ENCODE measurements around the gene PITPNM3.
A peak's percentile ranks its signal among the peaks of the same experiment; 100 is the strongest.

The PITPNM3 gene

DNA sequence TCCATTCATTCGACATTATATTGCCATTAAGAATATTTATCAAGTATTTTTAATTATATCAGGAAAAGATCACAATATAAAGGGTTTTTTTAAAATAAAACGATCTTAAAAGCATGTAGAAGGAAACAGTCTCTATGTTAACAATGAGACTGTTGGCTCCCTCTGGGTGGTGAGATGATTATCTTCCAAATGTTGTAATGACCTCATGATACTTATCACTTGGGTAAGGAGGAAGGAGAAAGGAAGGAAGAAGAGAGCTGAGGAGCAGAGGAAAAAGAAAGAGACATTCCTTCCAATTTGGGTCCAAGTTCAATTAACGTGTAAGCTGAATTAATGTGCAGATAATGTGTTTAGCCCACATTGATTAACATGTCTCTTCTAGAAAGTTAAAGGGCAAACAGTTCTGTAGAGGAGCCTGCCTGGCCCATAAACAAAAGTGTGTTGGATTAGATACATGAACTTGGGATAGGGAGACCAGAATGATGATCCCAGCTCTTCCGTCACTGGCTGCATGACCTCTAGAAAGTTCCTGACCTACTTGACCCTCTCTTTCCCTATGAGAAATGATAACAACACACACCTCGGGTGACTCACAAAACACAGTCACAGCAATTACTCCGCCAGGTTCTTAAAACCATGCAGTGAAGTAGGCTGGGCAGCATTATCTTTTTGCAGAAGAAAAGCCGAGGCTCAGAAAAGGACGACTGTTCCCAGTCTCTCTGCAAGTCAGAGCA is 80.1 kb downstream of the PITPNM3 start:
- DNase-seq, result no peak

DNA sequence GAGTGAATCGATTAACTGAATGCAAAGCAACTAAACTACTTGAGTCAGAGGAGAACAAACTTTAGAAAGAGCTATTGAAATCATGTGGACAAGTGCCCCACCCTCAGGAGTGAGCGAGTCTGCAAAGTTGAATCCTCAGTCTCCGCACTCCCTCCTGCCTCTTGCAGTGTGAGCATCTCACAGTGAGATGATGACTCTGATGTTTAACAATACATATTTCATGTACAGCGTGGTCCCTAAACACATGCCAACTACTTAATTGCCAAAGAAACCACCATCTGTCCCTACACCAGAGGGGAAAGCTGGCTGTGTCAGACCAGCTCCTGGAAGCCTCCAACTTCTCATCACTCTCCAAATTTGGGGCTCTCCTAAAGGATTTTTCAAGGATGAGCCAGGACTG is 80.9 kb downstream of the PITPNM3 start:
- no peak for DNase-seq

- no peak for DNase-seq
These were observed 81.4 kb downstream of the PITPNM3 start for GRCh38 chr17:6474906-6475305.

DNA sequence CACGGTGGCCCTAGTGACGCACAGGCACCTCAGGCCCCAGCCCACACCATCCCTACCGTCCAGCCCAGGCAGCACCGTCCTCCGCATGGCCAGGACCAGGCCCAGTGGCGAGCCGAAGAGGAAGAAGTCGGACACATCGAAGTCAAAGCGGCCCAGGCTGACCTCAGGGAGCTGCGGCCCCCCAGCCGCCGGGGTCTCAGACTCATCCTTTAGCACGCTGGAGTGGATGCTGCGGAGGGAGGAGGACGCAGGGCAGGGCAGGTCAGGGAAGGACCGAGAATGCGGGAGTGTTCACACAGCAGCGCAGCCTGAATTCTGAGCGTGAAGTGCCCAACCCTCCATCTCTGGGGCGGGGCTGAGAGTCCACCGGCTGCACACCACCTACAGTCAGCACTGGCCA is 82.0 kb downstream of the PITPNM3 start:
- no peak for DNase-seq

GRCh38 chr17:6473128-6473767 is 83.1 kb downstream of the PITPNM3 start:
- peak; percentile 27 for DNase-seq

DNA sequence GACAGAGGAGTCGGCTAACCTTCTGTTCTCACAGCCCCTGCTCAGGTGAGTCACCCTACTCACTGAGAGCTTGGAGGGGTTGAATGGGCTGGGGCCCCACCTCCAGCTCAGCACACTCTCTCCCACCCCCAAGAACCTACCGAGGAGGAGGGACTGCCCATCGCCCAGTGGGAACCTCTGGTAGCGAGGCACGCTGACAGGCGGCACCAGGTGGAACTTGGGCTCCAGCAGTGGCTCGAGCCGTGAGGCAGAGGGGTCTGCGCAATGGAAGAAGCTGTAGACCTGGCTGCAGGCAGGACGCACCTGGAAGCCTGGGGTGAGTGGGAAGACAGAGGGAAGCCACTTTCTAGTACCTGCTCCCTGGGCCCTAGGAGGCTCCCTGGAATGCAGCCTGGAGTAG is 83.8 kb downstream of the PITPNM3 start:
- no peak for DNase-seq

DNA sequence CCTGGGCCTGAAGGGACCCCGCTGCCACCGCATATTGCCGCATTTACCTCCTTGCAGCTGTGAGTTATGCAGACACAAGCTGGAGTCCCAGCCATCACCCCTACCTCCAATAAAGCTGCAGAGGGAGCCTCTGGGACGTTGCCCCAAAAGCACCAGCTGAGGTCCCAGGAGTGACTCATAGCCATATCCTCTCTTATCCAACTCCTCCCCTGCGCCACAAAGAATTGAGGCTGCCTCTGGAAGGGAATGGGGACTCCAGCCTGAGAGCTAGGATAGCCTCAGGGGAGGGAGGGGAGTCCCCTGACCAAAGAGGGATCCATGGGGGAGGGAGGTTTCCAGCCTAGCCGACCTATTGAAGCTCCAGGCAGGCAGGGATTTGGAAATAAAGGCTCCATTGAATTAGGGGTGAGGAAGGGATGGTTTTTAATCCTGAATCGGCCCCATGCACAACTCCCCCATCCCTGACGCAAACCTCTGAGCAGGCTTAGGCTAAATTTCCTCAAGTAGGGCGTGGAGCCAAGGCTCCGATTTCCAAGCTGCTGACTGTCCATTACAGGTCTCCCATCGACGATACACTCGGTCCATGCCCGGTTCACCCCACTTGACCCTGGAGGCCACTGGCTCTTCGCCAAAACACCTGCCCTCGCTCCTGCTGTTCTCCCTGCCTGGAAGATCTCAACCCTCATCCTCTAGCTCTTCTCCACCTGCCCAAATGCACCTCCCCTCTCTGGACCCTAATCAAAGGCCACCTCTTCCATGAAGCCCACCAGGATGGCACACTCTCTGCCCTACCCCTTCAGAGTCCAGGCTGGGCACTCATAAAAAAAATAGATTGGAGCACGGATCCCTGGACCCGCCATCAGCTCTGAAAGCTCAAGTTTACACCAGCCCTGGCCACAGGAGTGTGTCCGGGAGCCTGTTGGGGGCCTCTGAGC is 84.6 kb downstream of the PITPNM3 start:
- no peak for DNase-seq

- no peak for DNase-seq
These were observed 85.4 kb downstream of the PITPNM3 start for GRCh38 chr17:6470751-6471521.

- DNase-seq, result no peak
These were observed 86.1 kb downstream of the PITPNM3 start for GRCh38 chr17:6470146-6470718.

DNA sequence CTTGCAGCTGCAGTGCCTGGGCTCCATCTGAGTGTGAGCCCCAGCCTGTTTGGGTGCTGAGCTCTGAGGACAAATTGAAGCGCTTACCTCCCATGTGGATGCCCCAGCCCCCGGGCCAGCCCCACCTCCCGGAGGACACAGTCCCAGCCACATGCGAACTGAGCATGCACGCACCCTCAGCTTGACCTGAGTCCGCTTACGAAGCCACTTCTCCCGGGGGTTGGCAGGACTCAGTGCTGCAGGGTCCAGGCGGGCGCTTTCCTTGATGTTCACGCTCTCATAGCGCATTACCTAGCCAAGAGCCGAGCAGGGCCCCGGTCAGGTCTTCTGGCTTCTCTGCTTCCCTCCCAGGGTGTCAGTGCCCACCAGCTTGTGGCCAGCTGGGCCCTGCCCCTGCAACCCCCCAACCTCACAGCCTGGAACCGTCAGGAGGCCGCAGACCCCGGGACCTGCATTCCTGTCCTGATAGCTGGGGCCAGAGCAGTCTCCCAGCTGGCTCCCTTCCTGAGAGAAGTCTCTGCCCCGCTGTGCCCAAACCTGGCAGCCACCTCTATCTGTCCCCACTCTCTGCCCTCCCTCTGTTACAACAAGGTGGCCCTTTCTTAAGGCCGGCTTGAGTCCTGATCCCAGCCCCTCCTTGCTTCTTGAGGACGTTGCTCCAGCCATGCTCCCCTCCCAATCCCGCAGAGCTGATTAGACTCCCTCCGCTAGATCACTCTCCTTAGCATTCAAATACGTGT is 88.1 kb downstream of the PITPNM3 start:
- DNase-seq, result no peak

GRCh38 chr17:6467567-6467966 is 88.8 kb downstream of the PITPNM3 start:
- no peak for DNase-seq

GRCh38 chr17:6465206-6466003 is 91.0 kb downstream of the PITPNM3 start:
- DNase-seq, result no peak

GRCh38 chr17:6464446-6465041 is 91.8 kb downstream of the PITPNM3 start:
- no peak for DNase-seq

DNA sequence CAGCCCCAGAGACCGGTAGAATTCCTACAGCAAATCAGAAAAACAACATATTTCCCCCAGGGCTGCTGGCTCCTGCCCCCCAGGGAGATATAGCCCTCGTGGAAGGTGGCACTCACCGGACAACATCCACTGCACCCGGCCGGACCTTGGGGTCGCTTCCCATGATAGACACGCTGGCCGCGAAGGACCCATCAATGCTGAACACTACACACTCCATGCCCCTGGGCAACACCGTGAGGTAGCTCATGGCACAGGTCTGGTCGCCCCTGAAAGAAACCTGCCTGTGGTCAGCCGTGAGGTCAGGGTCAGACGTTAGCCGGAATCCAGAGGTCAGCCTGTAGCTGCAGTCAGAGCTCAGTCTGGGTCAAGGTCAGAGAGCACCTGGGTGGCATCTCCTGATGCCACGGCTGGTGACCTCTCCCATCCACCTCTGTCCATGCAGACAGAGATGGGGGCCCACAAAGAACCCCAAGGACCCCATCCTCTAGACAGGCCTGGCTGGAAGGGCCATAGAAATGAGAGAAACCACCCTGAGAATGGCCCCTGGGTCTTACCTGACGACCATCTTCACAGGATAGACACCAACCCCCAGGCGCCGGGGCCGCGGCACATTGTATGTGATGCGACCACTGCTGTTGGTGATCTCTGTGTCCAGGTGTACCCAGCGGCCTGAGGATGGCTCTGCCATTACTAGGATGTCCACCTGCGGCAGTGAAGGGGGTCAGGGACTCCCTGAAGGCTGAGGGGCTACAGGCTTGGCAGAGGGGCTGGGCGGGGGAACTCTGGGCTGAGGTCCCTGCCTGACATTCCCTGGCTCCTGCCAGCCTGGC is 92.5 kb downstream of the PITPNM3 start:
- no peak for DNase-seq

DNA sequence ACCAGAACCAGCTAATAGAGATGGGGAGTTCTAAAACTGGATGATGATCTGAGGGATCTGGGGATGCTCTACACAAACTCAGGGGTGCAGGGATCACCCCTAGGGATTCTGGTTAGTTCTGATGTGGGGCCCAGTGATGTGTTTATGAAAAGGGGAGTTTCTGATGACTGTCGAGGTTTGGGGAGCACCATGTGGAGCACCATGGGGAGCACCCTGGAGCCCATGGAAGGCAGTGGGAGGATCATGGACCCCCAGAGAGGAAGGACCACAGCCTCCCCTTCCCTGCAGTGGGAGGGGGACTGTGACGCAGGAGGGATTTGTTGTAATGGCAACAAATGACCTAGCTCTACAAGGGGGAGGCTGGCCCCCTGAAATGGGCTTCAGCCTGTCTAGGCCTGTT is 93.7 kb downstream of the PITPNM3 start:
- DNase-seq, result no peak

GRCh38 chr17:6461792-6462524 is 94.4 kb downstream of the PITPNM3 start:
- DNase-seq, result no peak

GRCh38 chr17:6461246-6461645 is 95.1 kb downstream of the PITPNM3 start:
- no peak for DNase-seq

DNA sequence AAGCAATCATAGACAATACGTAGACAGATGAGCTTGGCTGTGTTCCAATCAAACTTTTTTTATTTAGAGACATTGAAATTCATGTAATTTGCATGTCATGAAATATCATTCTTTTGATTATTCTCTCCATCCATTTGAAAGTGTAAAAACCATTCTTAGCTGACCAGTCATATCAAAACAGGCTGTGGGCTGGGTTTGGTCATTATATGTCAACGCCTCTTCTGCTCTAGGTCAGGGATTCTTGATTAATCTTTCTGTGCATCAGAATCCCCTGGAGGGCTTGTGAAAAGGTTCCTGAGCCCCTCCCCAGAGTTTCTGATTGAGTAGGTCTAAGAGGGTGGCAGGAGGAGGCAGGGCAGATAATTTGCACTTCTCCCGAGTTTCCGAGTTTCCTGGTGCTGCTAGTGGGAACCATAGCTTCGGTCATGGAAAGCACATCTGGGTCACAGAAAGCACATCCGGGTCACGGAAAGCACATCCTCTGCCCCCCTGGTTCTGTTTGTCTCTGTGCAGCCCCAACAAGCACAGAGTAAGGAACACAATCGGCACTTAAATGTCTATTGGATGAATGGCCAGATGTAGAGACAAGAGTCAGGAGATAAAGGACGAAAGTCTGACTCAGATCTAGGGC is 95.7 kb downstream of the PITPNM3 start:
- DNase-seq, result no peak

Measured in NCI-H1092 treated with DMSO at 0.1 percent for 48 hours (cell line).